Caki2 (cell line): ENCODE data around the gene PITPNM1. TPM values are rescaled to one million over a fixed set of nuclear protein-coding genes. Genes with fewer than 3 reads are reported as not detected.
A peak's percentile ranks its signal among the peaks of the same experiment; 100 is the strongest.

Experiments used
- DNase-seq: peaks from one replicate; pipeline ENCODE4 v3.0.0-alpha.2; 2015; ENCODE audit warnings: low read depth
- in situ Hi-C: cut with HindIII; loops from 2 replicates; pipeline ENCODE4 v1.10.0; 2016; ENCODE audit warnings: low sequenced_read_pairs, low pct_unique_long_range_greater_than_20kb, mixed read lengths
- total RNA-seq: library from RNA; depleted of rRNA; stranded (reverse); fragments of >200 nt; shearing (Covaris generic); gene quantifications from 2 replicates; pipeline ENCODE4 v1.2.3, GENCODE V29; 2014; ENCODE audit warnings: low replicate concordance

PITPNM1 gene
- total RNA-seq, 1 experiment from 2014 or later = 48.4 TPM

DNA sequence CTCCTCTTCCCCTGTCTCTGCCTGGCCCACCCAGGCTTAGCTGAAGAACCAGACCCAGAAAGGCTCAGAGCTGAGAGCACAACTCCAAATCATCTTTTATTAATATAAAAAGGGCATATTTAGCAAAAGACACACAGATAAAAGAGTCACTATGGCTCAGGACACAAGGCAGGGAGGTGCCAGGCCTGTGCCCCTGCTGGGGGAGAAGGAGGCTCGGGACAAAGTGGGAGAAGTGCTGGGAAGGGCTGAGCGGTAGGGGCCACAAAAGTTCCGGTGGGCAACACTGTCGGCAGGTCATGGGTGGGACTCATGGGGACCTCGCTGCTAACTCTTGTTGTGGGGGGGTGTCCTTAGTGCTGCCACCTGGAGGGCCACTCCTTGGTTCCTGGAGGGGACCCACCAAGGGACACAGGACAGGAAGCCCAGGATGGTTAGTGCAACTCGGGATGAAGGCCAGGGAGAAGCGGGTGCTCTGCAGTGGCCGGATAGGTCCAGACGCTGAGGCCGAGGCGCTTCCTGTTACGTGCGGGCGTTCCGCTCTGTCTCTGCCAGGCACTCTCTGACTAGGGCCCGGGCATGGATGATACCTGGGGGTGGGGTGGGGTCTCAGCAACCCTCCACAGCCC is 1.4 kb upstream of the PITPNM1 start:
- DNase-seq = no peak
- in situ Hi-C loops = no loop called here

DNA sequence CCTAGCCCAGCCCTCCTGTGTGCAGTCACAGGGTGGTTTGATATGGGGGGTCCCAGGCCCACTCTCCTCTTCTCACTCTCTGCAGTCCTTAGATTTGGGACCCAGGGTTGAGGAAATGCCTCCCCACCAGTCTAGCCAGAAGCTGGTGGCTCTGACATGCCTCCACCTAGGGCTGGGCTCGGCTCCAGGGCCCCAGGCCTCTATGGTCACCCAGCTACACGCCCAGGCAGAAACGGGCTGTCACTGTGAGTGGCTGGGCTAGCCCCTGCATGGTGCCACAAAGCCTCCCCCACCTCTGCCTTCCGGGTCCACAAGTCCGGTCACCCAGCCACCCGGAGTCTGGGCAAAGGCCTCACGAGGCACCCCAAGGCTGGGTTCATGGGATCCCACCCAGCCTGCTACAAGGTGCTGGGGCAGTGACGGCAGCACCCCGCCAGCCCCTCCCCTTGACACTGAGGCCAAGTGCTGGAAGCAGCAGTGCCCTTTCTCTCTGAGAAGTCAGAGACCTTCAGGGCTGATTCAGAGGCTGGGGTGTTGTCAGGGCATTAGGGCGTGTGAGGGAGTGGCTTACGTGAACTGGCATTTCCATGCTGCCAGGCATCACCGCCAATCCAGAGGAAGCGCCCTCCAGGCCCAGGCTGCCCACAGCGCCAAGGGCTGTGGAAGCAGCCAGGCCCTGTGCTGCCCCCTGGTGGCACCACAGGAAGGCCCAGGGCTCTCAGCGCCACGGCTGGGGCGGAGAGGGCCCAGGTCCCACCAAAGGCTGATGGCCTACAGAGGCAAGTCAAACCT is 638 bp upstream of the PITPNM1 start:
- peak; percentile 96 for DNase-seq
- in situ Hi-C loops = no loop called here

DNA sequence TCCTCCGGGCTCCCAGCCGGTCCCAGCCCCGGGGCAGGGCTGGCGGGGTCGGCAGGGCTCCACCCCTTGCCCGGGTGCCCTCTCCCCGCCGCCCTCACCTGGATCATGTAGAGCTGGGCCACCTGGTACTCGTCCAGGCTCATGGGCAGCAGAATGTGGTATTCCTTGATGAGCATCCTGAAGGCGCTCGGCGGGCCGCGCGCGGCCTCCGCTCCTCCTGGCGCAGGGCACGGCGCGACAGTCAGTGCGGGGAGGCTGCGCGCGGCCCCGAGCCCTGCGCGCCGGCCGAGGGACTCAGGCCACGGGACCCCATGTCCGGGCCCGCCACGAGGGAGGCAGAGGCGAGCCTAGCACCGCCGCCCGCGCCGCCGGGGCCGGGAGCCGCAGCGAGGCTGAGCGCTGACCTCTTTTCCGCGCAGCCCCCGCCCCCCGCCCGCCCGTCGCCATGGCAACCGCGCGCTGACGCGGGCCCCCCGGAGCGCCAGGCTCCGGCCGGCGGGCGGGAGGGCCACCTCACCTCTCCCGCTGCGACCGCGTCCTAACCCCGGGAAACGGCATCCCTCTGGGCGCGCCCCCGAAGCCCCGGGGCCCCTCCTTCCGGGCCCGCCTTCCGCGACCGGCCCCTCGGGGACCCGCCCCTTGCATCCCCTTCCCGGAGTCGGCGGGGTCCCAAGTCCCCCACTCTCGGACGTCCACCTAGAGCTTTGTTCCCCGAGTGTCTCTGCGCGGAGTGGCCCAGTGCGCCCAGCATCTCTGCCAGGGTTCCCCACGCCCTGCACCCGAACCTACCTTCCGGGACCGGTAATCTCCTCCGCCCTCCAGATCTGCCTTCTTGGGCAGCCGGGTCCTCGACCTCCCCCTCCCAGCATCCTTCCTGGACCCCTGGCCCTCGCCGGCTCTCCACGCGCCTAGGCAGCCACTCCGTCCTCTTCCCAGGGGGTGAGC is 886 bp downstream of the PITPNM1 start:
- peak; percentile 63 for DNase-seq
- in situ Hi-C loops = no loop called here

DNA sequence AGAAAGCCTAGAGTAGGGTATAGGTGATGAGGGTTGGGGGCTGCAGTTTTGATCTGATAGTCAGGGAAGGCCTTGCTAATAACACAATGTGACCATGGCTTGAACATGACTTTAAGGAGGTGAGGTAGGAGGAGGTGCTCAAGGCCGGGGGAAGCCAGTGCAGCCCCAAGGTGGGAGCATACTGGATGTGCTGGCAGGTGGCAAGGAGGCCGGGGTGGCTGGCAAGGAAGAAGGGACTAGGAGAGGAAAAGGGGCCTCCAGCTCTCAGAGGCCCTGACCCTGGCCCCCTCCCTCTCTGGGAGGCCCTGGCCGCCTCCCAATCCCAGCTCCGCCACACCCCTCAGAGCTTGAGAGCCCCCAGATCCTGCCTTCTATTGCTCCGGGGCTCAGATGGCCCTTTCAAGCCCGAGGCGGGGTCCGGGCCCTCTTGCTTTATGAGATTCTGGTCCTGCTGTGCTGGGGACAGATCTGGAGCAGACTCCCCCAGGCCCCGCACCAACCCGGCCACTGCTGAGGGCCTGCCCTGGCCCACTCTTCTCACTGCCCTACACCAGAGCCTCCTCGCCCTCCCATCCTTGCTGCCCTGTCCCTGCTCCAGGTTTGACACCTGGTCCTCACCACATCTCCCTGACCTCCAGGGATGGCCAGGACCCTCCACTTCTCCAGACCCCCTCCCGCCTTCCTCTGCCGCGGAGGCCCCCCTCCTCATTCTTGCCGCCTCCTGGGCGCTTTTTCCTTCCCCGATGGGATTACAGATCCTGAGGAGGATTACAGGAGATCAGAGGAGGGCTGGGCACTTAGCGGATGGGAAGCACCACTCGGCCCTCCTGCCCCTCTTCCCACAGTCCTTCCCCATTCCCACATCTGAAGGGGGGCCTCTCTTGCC is 1.8 kb downstream of the PITPNM1 start:
- in situ Hi-C loops = no loop called here
- no peak for DNase-seq

DNA sequence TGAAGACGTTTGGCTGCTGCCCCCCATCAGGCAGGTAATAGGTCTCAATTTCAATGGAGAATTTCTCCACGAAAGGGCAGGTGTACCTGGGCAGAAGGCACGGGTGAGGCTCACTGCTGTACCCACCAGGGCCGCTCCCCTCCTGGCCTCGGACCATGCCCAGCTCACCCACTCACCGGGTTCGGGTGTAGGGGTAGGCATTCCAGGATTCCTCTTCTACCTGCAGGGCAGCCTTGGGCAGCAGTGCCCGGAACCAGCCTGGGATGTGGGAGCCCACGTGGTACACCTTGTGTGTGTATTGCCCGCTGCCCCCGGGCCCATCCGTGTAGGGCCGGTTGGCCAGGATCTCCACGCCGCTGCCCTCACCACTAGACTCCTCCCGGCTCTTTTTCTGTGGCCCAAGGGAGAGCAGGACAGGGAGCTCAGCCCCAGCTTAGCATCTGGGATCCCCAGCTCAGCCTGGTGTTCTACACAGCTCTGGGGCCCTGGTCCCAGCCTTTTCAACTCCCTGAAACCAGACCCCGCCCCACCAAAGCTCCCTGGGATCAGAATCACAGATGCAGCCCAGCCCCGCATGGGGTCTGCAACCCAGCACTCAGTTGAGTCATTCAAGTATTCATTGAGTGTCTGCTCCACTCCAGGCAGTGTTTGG is 2.7 kb downstream of the PITPNM1 start:
- in situ Hi-C loops = no loop called here
- no peak for DNase-seq

DNA sequence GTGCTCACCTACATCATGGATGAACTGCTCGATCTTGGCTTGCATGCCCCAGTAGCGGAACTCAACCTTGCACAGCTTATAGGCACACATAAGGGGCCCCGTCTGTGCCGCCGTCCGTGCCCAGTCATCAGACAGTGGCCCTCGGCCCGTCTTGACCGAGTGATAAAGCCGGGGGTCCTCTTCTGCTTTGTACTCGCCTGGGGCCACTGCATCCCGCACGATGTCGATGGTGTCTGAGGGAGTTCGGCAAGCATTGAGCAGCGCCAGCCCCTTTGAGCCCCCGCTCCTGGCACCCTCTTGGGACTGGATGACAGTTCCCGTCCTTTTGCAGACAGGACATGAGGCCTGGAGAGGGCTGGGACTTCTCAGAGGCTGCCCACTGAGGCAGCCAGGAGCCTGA is 3.3 kb downstream of the PITPNM1 start:
- DNase-seq = no peak
- in situ Hi-C loops = no loop called here

DNA sequence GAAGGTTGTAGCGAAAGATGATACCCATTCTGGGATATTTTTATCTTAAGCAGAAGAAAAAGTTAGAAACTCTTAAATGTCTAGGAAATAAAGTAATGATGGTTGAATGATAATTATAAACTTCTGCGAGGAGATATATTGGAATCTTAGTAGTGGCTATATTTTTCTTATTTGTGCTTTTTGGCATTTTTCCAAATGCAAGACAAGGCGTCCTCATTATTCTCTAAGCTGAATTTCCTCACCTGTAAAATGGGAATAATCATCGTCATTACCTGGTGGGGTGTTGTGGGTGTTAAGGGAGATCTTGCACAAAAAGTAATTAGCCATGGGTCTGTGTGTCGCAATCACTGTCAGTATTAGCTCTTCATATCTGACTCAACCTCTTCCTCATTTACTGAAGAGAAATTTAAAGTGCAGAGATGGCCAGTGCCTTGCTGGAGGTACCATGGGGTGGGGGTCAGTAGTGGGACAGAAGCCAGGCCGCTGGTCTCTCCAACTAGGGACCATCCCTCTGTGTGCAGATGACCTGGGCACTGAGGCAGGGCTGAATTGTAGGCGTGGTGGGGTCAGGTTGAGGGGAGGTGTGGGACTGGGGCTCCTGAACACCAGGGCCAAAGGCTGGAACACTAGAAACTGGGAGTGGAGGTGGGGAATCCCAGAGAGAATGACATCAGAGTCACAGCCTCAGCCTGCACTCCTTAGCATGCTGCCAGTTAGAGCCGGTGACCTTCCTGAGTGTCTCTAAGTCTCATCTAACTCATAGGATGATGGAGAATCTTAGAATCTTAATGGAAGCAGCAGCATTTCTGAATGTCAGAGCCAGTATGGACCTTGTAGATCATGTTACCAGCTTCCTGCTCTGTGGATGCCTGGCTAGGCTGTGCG is 4.1 kb downstream of the PITPNM1 start:
- DNase-seq = no peak
- in situ Hi-C loops = no loop called here

DNA sequence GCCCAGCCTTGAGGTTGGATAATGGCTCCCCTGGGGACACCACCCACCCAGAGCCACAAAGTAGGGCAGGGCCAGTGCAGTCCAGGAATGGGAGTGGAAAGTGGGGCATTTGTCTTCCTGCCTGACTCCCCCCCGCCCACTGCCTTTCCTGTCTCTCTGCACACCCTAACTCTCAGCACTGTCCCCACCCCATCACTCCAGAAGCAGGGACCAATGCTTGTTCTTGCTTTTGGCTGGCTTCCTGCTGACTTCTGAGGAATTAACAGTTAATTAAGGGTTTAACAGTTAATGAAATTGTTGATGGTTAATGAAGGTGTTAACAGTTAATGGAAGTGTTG is 4.7 kb downstream of the PITPNM1 start:
- in situ Hi-C loops = no loop called here
- DNase-seq = no peak

DNA sequence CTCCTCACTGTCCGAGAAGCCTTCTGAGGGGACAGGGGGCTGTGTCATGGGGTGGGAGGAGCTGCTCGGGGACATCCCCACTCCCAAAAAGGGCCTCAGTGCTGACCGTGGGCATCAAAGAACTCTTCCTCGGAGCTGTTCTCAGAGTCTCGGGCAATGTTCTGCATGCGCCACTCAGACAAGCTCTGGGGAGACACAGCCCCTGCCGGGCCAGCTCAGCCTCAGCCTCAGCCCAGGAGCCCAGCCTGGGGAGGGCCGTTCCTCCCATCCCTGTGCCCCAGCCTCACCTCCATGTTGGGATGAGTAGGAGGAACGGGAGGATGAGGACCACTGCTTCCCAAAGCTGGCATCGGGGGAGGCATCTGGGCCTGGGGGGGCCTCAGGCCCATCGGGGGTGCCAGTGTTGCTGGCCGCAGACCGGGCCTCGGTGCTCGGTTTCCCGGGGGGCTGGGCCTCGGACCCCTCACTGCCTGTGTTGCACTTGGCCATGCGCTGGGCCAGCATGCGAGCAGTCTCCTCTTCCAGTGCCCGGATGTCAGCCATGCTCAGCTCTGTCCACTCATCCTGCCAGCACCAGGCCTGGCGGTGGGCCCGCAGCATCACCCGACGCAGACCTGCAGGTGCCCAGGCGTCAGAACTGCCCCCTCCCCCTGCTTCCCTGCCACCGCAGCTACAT is 5.2 kb downstream of the PITPNM1 start:
- in situ Hi-C loops = no loop called here
- no peak for DNase-seq

DNA sequence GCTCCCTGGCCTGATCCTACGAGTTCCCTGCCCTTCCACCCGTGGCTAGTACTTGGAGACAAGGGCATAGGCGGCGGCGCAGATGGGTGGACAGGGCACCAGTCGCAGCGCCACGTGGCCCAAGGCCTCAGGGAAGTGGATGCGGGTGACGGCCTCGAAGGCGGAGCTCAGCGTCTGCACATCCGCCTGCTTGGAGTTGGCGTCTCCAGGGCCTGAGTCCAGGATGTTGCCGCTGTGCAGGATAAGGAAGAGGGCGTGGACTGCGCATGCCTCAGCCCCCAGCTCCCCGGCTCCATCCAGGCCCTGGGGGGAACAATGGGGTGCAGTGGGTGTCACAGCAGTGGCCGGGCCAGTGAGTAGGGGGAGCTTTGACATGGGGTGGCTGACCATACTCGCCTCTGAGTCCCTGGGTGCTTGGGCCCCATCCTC is 6.6 kb downstream of the PITPNM1 start:
- DNase-seq = no peak
- in situ Hi-C loops = no loop called here

DNA sequence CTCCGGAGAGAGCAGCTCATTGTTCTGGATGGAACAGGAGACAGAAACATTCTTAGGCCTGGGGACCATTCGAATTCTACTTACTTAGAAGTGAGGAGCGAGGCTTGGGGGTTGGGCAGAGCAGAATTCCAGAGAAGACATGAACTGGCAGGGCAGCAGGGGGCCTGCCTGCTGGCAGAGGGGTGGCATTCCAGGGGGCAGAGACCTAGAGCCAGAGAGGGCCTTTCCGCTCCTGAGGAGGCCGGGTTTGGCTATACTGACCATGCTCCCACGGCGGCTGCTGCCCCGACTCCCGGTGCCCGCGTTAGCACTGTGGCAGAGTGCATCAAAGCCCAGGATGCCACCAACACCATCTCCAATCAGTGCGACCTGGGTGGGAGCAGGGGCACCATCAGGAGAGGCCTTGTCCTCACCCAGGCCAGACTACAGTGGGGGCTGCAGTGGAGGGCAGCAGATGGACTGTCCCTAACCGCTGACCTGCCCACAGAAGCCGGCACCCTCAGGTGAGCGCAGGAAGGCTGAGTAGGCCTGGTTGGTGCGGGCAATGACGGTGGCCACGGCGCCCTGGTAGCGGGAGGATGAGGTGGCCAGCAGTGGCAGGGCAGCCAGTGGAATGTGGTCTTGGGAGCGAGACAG is 7.4 kb downstream of the PITPNM1 start:
- in situ Hi-C loops = no loop called here
- no peak for DNase-seq

DNA sequence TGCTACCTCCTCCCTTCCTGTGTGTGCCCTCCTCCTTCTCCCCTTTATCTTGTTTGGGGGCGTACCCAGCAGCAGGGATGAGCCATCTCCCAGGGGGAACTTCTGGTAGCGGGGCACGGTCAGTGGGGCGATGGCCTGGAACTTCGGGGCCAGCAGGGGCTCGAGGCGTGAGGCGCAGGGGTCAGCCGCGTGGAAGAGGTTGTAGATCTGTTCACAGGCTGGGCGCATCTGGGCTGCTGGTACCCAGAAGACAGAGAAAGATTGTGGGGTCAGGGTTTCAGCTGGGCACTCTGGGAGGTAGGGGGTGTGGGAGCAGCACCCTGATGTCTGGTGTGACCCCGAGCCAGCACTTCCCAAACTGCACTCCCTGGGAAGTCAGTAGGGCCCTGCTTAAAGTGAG is 9.1 kb downstream of the PITPNM1 start:
- in situ Hi-C loops = no loop called here
- DNase-seq = no peak

DNA sequence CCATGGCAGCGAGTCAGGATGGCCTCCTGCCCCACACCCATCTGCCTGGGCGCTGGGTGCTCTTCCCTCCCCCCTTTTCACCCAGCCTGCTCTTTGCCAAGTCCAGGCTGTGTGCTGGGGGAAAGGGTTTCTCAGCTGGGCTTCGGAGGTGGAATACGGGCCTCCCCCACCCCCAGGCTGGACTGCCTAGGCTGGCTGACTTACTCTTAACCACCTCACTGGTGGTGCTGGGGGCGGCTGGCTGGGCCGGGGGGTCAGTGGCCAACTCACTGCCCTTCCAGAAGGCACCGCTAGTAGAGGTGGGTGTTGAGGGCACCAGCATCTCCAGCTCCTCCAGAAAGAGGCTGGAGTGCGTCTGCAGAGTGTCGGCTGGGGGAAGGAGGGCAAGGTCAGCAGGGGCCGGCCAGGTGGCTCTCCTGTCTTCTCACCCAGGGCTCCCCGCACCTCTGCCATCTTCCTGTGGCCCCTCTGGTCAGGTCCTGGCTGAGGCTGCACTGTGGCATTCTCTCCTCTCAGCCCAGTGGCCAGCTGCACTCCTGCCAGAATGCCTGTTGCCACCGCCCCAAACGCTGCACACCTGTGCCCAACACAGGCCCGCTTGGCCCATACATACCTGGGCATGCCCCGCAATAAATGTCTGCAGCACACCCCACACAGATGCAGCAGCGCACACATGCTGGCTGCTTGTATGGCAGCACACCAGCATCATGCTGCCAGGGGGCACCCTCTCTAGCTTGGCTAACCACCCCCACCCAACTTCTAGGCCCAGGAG is 9.7 kb downstream of the PITPNM1 start:
- in situ Hi-C loops = no loop called here
- DNase-seq = no peak

DNA sequence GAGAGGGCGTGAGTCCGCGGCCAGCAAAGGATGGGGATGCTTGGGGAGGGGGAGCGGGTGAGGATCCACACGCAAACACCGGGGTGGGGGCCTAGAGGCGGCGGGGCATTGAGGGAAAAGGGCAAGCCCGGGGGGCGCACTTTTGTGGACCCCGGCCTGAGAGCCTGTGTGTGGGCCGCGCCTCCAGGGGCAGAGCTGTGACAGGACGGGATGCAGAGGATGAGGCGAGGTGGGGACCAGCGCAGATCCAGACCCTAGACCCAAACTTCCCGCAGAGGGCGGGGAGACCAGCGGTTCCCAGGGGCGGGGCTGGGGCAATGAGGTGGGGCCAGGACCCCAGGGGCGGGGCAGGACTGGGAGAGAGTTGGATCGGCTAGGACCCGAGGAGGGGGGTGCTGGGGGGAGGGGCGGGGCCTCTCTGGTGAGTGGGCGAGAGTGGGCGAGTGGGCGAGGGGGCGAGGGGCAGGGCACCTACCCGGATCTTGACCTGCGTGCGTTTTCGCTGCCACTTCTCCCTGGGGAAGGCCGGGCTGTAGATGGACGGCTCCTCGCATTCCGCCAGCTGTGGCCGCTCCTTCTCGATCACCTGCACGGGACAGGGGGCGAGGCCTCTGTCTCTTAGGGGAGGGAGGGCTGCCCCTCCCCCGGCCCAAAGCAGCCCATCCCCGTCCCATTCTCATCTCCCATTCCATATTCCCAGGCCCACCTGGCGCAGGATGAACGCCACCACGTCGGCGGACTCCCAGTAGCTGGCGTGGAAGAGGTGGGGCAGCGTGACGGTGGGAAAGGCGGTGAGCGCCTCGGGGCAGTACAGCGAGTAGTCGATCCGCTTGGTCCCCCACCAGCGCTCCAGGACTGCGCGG is 10.6 kb downstream of the PITPNM1 start:
- in situ Hi-C loops = no loop called here
- no peak for DNase-seq
